ENCODE measurements around the gene MRPL9. TPM values are rescaled to one million over a fixed set of nuclear protein-coding genes. Genes with fewer than 3 reads are reported as not detected.

Gene MRPL9
- total RNA-seq, 2 donors from 2014 or later: 109 to 135 TPM

DNA sequence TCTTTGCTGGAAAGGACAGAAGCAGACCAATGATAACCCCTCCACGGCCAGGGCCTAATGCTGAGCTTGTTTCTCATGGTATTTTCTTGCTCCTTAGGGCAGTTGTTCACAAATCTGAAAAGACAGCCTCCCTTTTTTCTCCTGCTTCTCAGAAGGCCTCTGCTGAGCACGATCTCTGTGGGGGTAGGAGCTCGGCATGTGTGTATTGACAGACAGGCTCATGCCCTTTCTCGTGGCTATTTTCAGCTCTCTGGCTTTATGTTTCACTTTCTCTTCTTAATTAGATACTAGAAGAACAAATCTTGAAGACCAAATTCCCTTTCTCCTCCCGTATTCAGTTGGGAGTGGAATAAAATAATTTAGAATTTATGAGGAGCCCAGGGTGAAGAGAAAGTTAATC is 42.7 kb downstream of the MRPL9 start:
- Mint-ChIP-seq H3K27me3 (ENCODE audit: low read depth) (peaks cover 67% of the 10 kb centered on the region), H3K9me3 (no peaks in the 10 kb centered on the region), H3K27ac (no peak overlapping the region), H3K4me3 (peak overlapping the region; percentile 76 to 77), H3K36me3 (ENCODE audit: insufficient read depth in 2 of 2) (no peaks in the 10 kb centered on the region), H3K4me1 (ENCODE audit: low read depth) (peaks cover 26% of the 10 kb centered on the region)
- DNase-seq: no peak
- no peak for ATAC-seq (replicated peaks in 1 of 2)

DNA sequence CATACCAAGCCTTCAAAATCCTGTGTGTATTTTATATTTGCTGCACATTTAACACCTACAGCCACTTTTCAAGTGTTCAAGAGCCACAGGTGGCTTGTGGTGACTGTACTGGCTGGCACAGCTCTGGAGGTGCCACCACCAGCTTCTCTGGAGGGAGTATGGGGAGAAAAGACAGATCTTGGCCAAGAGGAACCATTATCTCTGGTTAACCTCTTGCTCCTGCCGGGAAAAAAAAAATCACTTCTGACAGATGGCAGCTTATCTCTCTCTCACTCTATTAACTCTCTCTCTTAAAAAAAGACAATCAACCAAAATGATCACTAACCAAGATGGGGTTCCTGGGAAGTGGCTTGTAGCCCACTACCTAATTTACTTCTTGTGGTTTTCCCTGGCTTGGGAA is 43.2 kb downstream of the MRPL9 start:
- Mint-ChIP-seq H3K4me1 (ENCODE audit: low read depth) (peaks cover 26% of the 10 kb centered on the region), H3K9me3 (no peaks in the 10 kb centered on the region), H3K27ac (no peak overlapping the region), H3K4me3 (peak overlapping the region; percentile 8 to 9), H3K36me3 (ENCODE audit: insufficient read depth in 2 of 2) (no peaks in the 10 kb centered on the region), H3K27me3 (ENCODE audit: low read depth) (peaks cover 68% of the 10 kb centered on the region)
- DNase-seq (no peak), ATAC-seq (replicated peaks in 1 of 2) (no peak)

DNA sequence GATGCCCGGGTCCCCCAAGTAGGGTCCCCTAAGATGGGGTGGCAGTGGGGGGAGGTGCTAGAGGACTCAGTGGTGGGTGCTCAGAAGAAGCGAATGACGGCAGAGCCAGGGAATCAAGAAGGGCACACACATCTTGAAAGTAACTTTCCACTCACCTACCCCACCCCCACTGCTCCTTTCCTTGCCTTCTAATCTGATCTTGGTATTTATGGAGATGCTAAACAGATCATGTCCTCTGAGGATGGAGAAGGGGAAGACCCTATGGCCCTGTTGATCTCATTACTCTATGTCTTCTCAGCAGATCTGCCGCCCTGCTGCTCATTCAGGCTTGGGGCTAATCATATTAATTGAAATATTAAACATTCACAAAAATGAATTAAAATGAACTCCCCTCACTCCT is 44.6 kb downstream of the MRPL9 start:
- no peak overlapping the region for H3K27ac Mint-ChIP-seq
- DNase-seq (no peak), ATAC-seq (replicated peaks in 1 of 2) (no peak)
- no peaks in the 10 kb centered on the region for H3K9me3 Mint-ChIP-seq
- H3K27me3 Mint-ChIP-seq (ENCODE audit: low read depth): peaks cover 81% of the 10 kb centered on the region
- H3K36me3 Mint-ChIP-seq (ENCODE audit: insufficient read depth in 2 of 2): no peaks in the 10 kb centered on the region
- no peak overlapping the region for H3K4me3 Mint-ChIP-seq
- H3K4me1 Mint-ChIP-seq (ENCODE audit: low read depth): peaks cover 26% of the 10 kb centered on the region

DNA sequence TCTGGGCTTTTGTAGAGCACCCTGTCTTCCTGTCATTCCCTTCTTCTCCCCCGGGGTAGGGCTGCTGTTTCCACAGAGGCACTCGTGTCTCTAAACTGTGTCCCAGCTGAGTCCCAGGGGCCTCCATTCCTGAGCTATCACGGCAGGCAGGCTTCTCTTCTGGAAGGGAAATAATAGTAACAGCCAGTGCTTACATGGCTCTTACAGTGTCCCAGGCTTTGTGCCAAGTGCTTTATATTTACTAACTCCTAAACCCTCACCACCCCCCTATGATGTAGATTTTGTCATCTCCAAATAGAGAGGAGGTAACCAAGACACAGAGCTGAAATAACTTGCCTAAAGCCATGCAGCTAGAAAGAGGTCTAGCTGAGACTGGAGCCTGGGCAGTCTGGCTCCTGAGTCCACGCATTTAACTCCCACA is 45.3 kb downstream of the MRPL9 start:
- H3K27me3 Mint-ChIP-seq (ENCODE audit: low read depth): peaks cover 81% of the 10 kb centered on the region
- H3K4me3 Mint-ChIP-seq: no peak overlapping the region
- H3K36me3 Mint-ChIP-seq (ENCODE audit: insufficient read depth in 2 of 2): no peaks in the 10 kb centered on the region
- DNase-seq: no peak
- no peak for ATAC-seq (replicated peaks in 1 of 2)
- no peaks in the 10 kb centered on the region for H3K9me3 Mint-ChIP-seq
- H3K4me1 Mint-ChIP-seq (ENCODE audit: low read depth): peaks cover 26% of the 10 kb centered on the region
- H3K27ac Mint-ChIP-seq: no peak overlapping the region

DNA sequence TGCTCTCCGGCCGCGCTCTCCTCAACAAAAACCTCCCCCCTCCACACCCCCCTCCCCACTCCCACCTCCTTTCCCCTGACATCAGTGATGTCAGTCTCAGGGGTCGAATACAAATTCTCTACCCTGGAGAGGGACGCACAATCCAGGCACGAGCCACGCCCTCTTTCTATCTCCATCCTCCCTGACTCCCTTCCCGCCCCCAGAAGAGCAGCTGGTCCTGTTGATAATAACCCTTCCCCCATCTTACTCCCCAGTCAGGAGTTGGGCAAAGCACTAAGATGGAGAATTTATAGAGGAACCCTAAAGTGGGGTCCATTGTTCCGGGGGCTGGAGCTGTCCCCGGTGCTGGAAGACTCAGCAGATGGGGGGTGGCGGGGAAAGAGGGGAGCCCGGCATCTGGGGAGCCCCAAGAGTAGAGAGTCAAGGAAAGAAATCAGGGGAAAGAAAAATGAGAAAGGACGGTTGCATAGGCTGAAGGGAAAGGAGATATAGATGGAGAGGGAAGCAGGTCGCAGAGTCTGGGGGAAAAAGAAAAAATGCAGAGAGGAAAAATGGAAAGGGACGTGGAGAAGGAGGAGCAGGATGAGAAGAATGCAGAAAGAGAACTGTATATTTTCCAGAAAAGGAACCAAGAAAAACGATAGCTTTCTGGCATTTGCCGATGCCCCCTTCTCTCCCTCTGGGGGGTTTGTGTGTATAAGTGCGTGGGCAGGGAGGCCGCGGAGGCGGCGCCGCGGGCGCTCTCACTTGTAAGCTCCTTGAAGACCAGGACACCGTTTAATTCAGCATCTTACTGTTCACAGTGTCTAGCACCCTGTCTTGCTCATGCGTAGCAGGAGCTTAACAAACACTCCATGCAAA is 46.3 kb downstream of the MRPL9 start, which contains the start of gene CELF3:
Gene CELF3, minus strand, starts transcription at position 33 of the 861 bp plus-strand sequence. CDS start 783 bp downstream, outside the sequence.
- Mint-ChIP-seq H3K27ac (no peak within 1 kb of the TSS), H3K9me3 (no peaks in the 10 kb centered on the region), H3K4me3 (peak within 1 kb of the TSS; percentile 48 to 62), H3K27me3 (ENCODE audit: low read depth) (peaks cover 71% of the 10 kb centered on the region), H3K4me1 (ENCODE audit: low read depth) (peaks cover 24% of the 10 kb centered on the region), H3K36me3 (ENCODE audit: insufficient read depth in 2 of 2) (no peaks in the 10 kb centered on the region)
- DNase-seq (peak; percentile 15 to 35), ATAC-seq (replicated peaks in 1 of 2) (no peak)

DNA sequence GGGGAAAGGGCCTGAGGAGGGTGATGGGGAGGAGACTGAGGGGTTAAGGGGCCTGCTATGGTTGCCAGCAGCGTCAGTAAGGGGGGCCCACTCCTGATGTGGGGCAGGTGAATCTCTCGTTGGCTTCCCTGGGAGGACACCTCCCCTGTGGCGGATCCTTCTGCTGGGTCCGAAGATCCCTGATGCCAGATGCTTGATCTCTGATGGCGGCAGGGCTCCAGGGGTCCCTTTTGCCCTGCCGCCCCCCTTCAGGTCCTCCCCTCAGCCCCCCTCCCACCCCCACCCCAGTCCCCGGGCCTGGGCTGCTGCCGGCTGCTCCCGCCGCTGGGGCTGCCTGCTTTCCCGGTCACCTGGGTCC is 46.9 kb downstream of the MRPL9 start:
- peaks cover 69% of the 10 kb centered on the region for H3K27me3 Mint-ChIP-seq (ENCODE audit: low read depth)
- no peak overlapping the region for H3K27ac Mint-ChIP-seq
- no peak for DNase-seq

DNA sequence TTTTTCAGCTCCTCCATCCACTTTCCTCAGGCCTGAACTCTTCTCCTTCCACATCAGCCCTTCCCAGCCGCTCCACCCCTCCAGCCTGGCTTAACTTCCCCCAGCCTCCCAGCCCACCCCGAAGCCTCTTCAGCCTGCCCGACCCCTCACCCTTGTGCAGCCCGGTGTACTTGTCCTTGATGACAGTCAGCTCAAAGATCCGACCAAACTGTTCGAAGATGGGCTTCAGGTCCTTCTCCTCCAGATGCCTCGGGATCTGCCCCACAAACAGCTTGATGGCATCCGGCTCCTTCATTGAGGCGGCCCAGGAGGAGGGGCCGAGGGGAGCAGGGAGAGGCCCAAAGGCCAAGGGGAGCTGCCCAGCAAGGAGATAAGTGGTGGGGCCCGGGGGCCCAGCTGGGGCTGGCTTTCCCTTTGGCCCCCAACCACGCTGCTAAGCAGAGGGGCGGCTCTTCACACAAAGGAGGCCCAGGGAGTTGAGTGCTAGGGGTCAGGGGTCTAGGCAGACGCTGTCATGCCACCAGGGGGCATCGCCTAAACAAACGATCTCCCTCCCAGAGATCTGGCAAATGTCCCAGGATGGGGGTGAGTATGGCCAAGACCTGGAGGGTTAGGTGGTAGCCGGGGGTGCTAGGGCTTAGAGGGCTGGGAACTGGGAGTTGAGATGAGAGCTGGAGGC is 47.4 kb downstream of the MRPL9 start:
- no peaks in the 10 kb centered on the region for H3K9me3 Mint-ChIP-seq
- H3K36me3 Mint-ChIP-seq (ENCODE audit: insufficient read depth in 2 of 2): no peaks in the 10 kb centered on the region
- no peak for DNase-seq
- H3K4me3 Mint-ChIP-seq: no peak overlapping the region
- no peak for ATAC-seq (replicated peaks in 1 of 2)
- no peak overlapping the region for H3K27ac Mint-ChIP-seq
- H3K27me3 Mint-ChIP-seq (ENCODE audit: low read depth): peaks cover 69% of the 10 kb centered on the region
- H3K4me1 Mint-ChIP-seq (ENCODE audit: low read depth): peaks cover 15% of the 10 kb centered on the region

More for the DNA sequence above, 46.9 kb downstream of the MRPL9 start:
- H3K36me3 Mint-ChIP-seq (ENCODE audit: insufficient read depth in 2 of 2): no peaks in the 10 kb centered on the region
- no peaks in the 10 kb centered on the region for H3K9me3 Mint-ChIP-seq
- H3K4me1 Mint-ChIP-seq (ENCODE audit: low read depth): peaks cover 17% of the 10 kb centered on the region
- ATAC-seq (replicated peaks in 1 of 2): no peak
- H3K4me3 Mint-ChIP-seq: no peak overlapping the region

DNA sequence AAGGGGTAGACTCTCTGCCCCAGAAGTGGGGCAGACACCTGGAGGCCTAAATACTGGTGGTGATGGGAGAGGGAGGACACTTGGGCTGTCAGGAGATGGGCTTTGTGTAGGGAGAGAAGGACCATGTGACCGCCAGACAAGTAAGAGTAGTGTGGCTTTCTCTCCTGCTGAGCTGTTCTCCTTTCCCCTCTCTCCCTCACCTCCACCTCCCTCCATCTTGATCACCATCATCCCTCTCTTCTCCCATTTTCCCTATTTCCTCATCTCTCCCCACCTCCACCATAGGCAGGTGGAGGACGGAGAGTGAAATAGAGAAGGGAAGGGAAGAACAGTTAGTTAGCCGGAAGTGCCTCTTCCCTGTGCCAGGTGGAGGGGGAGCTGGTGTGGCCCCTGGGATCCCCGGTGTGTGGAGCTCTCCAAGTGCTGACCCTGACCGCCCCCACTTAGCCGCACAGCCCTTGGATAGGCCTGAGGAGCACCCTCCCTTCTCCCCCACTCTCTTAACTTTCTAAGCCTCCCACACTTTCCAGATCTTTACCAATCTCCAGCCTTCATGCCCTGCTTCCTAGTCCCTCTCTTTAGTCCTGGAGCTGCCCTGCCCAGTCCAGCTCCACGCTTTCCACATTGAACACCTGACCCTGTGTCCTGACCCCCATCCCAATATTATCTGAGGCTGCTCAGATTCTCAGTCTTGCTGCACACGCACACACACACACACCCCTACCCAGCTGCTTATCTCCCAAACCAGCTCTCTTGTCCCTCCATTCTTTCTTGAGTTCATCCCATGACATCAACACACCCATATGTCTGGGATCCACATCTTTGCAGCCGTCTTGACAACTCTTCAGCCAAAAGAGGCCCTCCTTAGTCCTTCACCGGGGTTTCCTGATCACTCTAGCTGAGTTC is 48.2 kb downstream of the MRPL9 start:
- no peak overlapping the region for H3K4me3 Mint-ChIP-seq
- H3K36me3 Mint-ChIP-seq (ENCODE audit: insufficient read depth in 2 of 2): no peaks in the 10 kb centered on the region
- ATAC-seq (replicated peaks in 1 of 2): no peak
- H3K4me1 Mint-ChIP-seq (ENCODE audit: low read depth): peaks cover 8% of the 10 kb centered on the region
- DNase-seq: no peak
- H3K9me3 Mint-ChIP-seq: no peaks in the 10 kb centered on the region
- H3K27ac Mint-ChIP-seq: no peak overlapping the region
- peaks cover 61% of the 10 kb centered on the region for H3K27me3 Mint-ChIP-seq (ENCODE audit: low read depth)

DNA sequence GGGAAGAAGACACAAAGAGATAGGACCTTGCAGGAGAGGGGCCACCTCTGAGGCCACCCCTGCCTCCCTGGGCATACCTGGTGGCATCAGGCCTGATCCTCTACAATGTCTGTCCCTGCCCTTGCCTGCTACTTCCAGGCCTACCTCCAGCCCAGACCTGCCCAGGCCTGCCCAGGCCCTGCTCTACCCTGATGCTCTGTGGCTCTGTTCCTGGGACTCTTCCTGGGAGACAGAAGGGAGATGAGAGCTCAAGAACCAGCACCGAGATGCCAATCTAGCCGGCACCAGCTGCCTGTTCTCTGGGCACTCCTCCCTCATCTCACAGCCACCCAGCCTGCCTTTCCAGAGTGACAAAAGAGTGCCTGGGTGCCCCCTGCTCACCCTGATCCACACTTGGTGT is 49.4 kb downstream of the MRPL9 start:
- Mint-ChIP-seq H3K36me3 (ENCODE audit: insufficient read depth in 2 of 2) (no peaks in the 10 kb centered on the region), H3K9me3 (no peaks in the 10 kb centered on the region), H3K4me1 (ENCODE audit: low read depth) (peaks cover 8% of the 10 kb centered on the region), H3K4me3 (no peak overlapping the region), H3K27ac (no peak overlapping the region), H3K27me3 (ENCODE audit: low read depth) (peaks cover 49% of the 10 kb centered on the region)
- ATAC-seq (replicated peaks in 1 of 2) (no peak), DNase-seq (no peak)

DNA sequence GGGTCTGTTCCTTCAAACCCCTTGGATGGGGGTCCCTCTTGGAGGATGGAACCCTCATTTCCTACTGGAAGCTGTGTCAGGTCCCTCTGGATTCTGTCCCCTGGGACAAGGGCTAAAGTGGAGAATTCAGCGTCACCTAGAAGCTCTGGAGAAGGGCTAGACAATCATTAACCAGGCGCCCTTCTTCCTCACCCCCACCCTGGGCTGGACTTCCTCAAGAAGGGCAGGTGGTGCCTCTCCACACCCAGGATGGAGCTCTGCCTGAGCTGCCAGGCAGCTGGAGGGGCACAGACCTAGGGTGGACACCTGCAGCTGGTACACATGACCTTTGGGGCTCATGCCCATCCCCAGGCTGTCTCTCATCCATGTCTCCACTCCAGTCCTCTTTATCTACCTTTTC is 50.3 kb downstream of the MRPL9 start:
- Mint-ChIP-seq H3K27me3 (ENCODE audit: low read depth) (peaks cover 40% of the 10 kb centered on the region), H3K36me3 (ENCODE audit: insufficient read depth in 2 of 2) (no peaks in the 10 kb centered on the region), H3K4me3 (no peak overlapping the region), H3K9me3 (no peaks in the 10 kb centered on the region), H3K27ac (no peak overlapping the region), H3K4me1 (ENCODE audit: low read depth) (peaks cover 8% of the 10 kb centered on the region)
- DNase-seq (no peak), ATAC-seq (replicated peaks in 1 of 2) (no peak)

DNA sequence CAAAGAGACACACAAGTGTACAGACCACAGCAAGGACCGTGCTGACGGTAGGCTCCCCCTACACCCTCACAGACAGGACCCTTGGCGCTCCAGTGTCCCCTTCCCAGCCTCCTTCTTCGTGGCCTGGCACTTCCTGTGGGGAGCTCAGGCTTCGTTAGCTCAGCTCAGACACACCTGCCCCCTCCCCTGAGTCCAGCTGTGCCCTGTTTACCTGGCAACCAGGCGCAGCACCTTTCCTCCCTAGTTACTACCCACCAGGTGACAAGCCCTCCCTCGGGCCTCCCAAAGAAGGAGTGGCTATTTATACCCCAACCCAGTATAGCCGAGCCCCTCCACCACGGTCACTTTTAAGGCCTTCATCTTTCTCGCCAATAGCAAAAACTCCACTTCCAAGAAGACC is 51.3 kb downstream of the MRPL9 start:
- H3K27me3 Mint-ChIP-seq (ENCODE audit: low read depth): peaks cover 29% of the 10 kb centered on the region
- no peaks in the 10 kb centered on the region for H3K9me3 Mint-ChIP-seq
- H3K36me3 Mint-ChIP-seq (ENCODE audit: insufficient read depth in 2 of 2): no peaks in the 10 kb centered on the region
- H3K4me3 Mint-ChIP-seq: no peak overlapping the region
- peaks cover 4% of the 10 kb centered on the region for H3K4me1 Mint-ChIP-seq (ENCODE audit: low read depth)
- DNase-seq: no peak
- no peak for ATAC-seq (replicated peaks in 1 of 2)
- H3K27ac Mint-ChIP-seq: no peak overlapping the region

DNA sequence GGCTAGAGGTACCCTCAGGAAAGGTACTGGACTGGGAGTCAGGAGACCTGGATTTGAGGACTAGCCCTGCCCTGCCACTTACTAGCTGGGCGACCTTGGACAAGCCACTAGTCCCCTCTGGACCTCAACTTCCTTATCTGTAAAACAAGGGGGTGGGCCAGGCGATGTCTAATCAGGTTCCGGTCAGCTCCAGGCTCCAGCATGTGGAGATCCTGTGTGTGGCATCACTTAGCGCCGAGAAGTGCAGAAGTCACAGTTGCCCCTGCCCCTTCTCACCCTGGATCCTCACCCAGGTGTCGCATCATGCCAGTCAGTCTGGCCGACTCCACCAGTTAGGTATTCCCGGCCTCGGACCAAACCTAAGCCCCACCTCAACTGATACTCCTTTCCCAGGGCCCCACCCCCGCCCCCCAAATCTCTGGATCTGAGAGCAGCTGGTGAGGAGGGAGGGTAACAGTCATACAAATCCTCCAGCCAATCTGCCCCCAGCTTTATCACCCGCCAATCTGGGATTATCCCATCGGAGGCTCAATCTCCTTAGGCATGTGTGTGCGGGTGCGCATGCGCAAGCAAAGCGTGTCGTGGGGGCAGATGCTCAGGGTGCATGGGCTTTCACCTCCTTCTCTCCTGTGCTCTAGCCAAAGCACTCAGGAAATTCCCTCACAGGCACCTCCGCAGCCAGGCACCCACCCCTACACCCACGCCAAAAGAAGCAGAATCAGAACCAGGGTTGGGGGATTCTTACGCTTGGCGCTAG is 52.1 kb downstream of the MRPL9 start:
- H3K4me1 Mint-ChIP-seq (ENCODE audit: low read depth): no peaks in the 10 kb centered on the region
- H3K27me3 Mint-ChIP-seq (ENCODE audit: low read depth): peaks cover 24% of the 10 kb centered on the region
- H3K36me3 Mint-ChIP-seq (ENCODE audit: insufficient read depth in 2 of 2): no peaks in the 10 kb centered on the region
- DNase-seq (no peak), ATAC-seq (replicated peaks in 1 of 2) (no peak)
- no peak overlapping the region for H3K4me3 Mint-ChIP-seq
- H3K9me3 Mint-ChIP-seq: no peaks in the 10 kb centered on the region
- no peak overlapping the region for H3K27ac Mint-ChIP-seq
